SJCRH30 (cell line): Measurements from ENCODE around the gene ASTN2. TPM values are rescaled to one million over a fixed set of nuclear protein-coding genes. Genes with fewer than 3 reads are reported as not detected.

ENCODE experiments used
- DNase-seq, 2 experiments: peaks; one replicate each; pipeline ENCODE4 v3.0.0-alpha.2; 2015 to 2020
- H3K27ac ChIP-seq: fragments of 250-450 bp; sonication (Bioruptor Pico); 2 replicates; pipeline ENCODE4 v1.5.1; 2020; ENCODE audit warnings: mild to moderate bottlenecking, moderate library complexity
- H3K27me3 ChIP-seq: fragments of 250-450 bp; sonication (Bioruptor Pico); 2 replicates; pipeline ENCODE4 v1.5.1; 2020; ENCODE audit warnings: mild to moderate bottlenecking, moderate library complexity
- H3K36me3 ChIP-seq: fragments of 250-450 bp; sonication (Bioruptor Pico); 2 replicates; pipeline ENCODE4 v1.5.1; 2020; ENCODE audit warnings: mild to moderate bottlenecking, moderate library complexity
- H3K4me1 ChIP-seq: fragments of 250-450 bp; sonication (Bioruptor Pico); 2 replicates; pipeline ENCODE4 v1.5.1; 2020; ENCODE audit warnings: mild to moderate bottlenecking, moderate library complexity
- H3K4me3 ChIP-seq: fragments of 250-450 bp; sonication (Bioruptor Pico); 2 replicates; pipeline ENCODE4 v1.5.1; 2020; ENCODE audit warnings: mild to moderate bottlenecking, moderate library complexity
- H3K9me3 ChIP-seq: fragments of 250-450 bp; sonication (Bioruptor Pico); replicated peaks from 2 replicates; pipeline ENCODE4 v1.5.1; 2020; ENCODE audit warnings: mild to moderate bottlenecking, moderate library complexity
- total RNA-seq: library from RNA; depleted of rRNA; stranded (reverse); fragments of >200 nt; shearing (Covaris generic); gene quantifications from 2 replicates; pipeline ENCODE4 v1.2.3, GENCODE V29; 2014

ASTN2 gene
- total RNA-seq, 1 experiment from 2014 or later, result 19.8 TPM

GRCh38 chr9:117145081-117145480 lies 269.8 kb downstream of the ASTN2 start:
- H3K27ac ChIP-seq, result no peak overlapping the region
- H3K4me1 ChIP-seq, result no peaks in the 10 kb centered on the region
- no peaks in the 10 kb centered on the region for H3K9me3 ChIP-seq
- no peak overlapping the region for H3K4me3 ChIP-seq
- H3K36me3 ChIP-seq, result no peaks in the 10 kb centered on the region
- no peaks in the 10 kb centered on the region for H3K27me3 ChIP-seq
- DNase-seq, result no peak

- Histone ChIP-seq H3K27ac (no peak overlapping the region), H3K4me3 (no peak overlapping the region), H3K36me3 (no peaks in the 10 kb centered on the region), H3K27me3 (no peaks in the 10 kb centered on the region), H3K4me1 (no peaks in the 10 kb centered on the region), H3K9me3 (no peaks in the 10 kb centered on the region)
- no peak for DNase-seq
These were observed 276.6 kb downstream of the ASTN2 start for GRCh38 chr9:117138231-117138630.

DNA sequence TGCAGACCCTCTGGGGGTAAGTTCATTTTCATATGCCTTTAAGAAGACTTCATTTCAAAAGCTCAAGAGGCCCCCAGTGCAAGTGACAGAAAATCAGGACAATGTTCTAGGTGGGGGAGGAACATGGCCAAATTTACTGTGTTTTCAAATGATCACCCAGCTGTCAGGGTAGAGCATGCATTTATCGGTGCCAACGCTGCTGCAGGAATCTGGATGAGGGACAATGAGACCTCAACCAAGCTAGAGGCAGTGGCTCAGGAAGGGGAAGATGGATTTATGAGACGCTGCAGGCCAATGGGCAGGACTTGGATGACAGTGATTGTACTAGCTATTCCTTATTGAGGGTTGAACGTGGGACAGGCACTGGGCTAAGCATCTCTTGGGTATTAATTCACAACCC lies 278.4 kb downstream of the ASTN2 start:
- Histone ChIP-seq H3K4me1 (no peaks in the 10 kb centered on the region), H3K9me3 (no peaks in the 10 kb centered on the region), H3K27ac (no peak overlapping the region), H3K27me3 (no peaks in the 10 kb centered on the region), H3K4me3 (no peak overlapping the region), H3K36me3 (no peaks in the 10 kb centered on the region)
- DNase-seq, result no peak

- Histone ChIP-seq H3K36me3 (no peaks in the 10 kb centered on the region), H3K4me3 (no peak overlapping the region), H3K9me3 (no peaks in the 10 kb centered on the region), H3K27me3 (no peaks in the 10 kb centered on the region), H3K27ac (no peak overlapping the region), H3K4me1 (no peaks in the 10 kb centered on the region)
- DNase-seq, result no peak
These were observed 279.3 kb downstream of the ASTN2 start for GRCh38 chr9:117135501-117136098.

DNA sequence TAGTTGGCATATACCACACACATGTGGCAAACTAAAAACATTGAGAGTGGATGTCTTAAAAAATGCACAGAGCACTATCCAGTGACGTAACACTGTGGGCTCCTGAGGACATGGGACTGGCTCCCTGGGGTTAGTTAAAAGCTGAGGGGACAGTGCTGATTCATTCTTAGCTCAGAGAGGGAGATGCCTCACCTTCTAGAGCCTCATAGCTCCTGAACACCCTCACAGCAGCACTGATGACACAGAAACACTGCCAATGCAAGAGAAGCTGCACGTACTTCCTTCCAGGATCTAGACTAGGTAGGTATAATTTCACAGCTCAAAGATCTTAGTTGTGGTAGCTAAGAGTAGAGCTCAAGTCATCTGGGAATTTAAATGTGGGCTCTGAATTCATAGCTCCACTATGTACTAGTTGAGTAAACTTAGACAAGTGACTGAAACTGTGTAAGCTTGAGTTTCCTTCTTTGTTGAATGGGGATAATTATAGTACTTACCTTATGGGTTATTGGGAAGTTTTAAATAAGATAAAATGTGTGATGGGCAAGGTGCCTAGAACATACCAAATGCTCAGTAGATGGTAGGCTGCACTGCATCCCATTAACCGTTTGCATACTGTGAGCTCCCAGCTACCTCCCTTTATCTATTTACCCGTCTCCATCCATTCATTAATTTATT lies 279.9 kb downstream of the ASTN2 start:
- Histone ChIP-seq H3K9me3 (no peaks in the 10 kb centered on the region), H3K36me3 (no peaks in the 10 kb centered on the region), H3K27ac (no peak overlapping the region), H3K27me3 (no peaks in the 10 kb centered on the region), H3K4me3 (no peak overlapping the region), H3K4me1 (no peaks in the 10 kb centered on the region)
- no peak for DNase-seq

DNA sequence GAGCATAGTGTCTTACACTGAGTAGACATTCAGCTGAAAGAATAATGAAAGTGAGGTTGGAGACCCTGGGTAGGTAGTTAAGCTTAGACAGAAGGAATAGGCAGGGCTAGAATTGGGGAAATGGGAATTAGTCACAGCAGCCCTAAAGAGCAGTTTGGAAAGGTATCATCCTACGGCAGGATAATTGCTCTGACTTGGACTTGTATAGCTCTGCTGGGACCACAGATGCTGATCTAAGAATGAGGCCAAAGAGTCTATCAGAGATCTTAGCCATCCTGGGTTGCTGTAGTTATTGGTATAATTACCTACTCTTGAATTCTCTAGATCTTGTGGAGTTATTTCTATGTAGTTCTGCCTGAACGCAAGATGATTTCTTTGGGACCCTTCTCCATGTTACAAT lies 288.0 kb downstream of the ASTN2 start:
- no peak overlapping the region for H3K27ac ChIP-seq

GRCh38 chr9:117125531-117125930 lies 289.3 kb downstream of the ASTN2 start:
- H3K27ac ChIP-seq, result no peak overlapping the region
- peaks cover 11% of the 10 kb centered on the region; the same call in 1 of the 2 replicates for H3K4me1 ChIP-seq
- no peaks in the 10 kb centered on the region for H3K36me3 ChIP-seq
- no peaks in the 10 kb centered on the region for H3K27me3 ChIP-seq
- no peaks in the 10 kb centered on the region for H3K9me3 ChIP-seq
- DNase-seq, result no peak
- no peak overlapping the region for H3K4me3 ChIP-seq

More for the DNA sequence above, 288.0 kb downstream of the ASTN2 start:
- peaks cover 11% of the 10 kb centered on the region; the same call in 1 of the 2 replicates for H3K4me1 ChIP-seq
- no peaks in the 10 kb centered on the region for H3K36me3 ChIP-seq
- no peak for DNase-seq
- H3K9me3 ChIP-seq, result no peaks in the 10 kb centered on the region
- H3K27me3 ChIP-seq, result no peaks in the 10 kb centered on the region
- no peak overlapping the region for H3K4me3 ChIP-seq

DNA sequence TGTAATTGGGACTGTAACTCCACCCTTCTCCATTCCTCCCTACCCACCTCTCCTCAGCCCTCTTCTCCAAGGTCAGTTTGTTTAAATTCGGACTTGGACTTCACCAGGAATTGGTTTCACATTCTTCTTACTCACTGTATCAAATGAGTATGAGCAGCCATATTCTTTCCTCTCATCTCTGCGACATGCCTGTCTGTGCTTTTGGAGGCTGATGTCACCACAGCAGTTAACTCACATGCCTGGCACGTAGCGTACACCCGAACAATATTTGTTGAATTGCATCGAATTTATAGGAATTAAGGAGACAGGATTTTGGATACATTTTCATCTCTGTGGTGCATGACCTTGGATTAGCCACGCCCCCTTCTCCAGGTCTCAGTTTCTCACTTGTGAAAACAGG lies 291.1 kb downstream of the ASTN2 start:
- Histone ChIP-seq H3K27me3 (no peaks in the 10 kb centered on the region), H3K27ac (no peak overlapping the region), H3K4me3 (no peak overlapping the region), H3K9me3 (no peaks in the 10 kb centered on the region), H3K4me1 (peaks cover 13% of the 10 kb centered on the region; the same call in 1 of the 2 replicates), H3K36me3 (no peaks in the 10 kb centered on the region)
- no peak for DNase-seq

DNA sequence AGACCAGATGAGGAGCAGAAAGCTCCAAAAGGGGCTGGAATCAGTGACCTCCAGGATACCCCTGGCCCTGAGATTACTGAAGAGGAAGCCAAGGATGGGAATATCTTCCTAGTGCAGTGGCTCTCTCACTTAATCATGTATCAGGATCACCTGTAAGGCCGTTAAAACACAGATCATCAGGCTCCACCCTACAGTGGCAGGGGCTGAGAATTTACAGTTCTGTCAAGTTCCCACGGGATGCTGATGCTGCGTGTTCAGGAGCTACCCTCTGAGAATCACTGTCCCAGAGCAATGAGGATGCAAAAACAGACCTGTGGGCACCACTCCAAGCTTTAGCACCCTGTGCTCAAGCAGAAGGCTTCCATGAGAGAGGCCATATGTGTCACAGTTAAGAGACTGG lies 291.9 kb downstream of the ASTN2 start:
- H3K36me3 ChIP-seq, result no peaks in the 10 kb centered on the region
- H3K9me3 ChIP-seq, result no peaks in the 10 kb centered on the region
- no peak overlapping the region for H3K27ac ChIP-seq
- no peaks in the 10 kb centered on the region for H3K27me3 ChIP-seq
- H3K4me1 ChIP-seq, result peaks cover 15% of the 10 kb centered on the region; the same call in 1 of the 2 replicates
- no peak for DNase-seq
- no peak overlapping the region for H3K4me3 ChIP-seq

DNA sequence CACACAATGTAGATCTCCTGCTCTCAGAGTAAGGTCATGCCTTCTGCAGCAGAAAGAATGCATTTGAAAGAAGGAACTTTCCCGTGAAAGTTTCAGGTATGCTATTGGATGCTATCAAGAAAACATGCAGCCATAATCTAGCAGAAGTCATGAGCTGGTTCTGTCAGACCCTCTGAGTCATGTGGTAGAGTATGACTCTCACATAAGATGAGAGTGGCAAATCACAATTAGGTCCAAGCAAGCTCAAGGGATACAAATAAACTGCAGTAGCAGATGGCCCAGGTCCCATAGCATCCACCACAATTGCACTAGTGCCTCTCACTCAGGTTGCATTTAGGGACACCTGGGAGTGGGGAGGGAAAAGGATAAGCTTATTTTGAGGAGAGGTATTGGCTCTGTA lies 292.8 kb downstream of the ASTN2 start:
- Histone ChIP-seq H3K4me3 (no peak overlapping the region), H3K9me3 (no peaks in the 10 kb centered on the region), H3K4me1 (peaks cover 15% of the 10 kb centered on the region; the same call in 1 of the 2 replicates), H3K27me3 (no peaks in the 10 kb centered on the region), H3K27ac (no peak overlapping the region), H3K36me3 (no peaks in the 10 kb centered on the region)
- no peak for DNase-seq

DNA sequence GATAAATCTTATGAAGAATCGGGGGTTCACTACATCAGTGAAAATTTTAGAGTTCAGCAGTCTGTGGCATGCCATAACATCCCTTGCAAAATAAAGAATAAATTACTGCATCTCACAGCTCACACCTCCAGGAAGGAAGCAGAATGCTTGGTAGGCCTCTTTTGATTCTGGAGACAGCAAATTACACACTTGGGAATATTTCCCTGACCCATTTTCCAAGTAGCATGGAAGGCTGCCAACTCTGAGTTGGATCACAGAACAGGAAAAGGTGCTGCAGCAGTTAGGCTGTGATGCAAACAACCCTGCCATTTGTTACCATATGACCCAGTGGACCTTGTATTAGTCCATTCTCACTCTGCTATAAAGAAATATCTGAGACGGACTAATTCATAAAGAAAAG lies 293.5 kb downstream of the ASTN2 start:
- no peaks in the 10 kb centered on the region for H3K27me3 ChIP-seq
- H3K36me3 ChIP-seq, result no peaks in the 10 kb centered on the region
- no peak overlapping the region for H3K27ac ChIP-seq
- no peak overlapping the region for H3K4me3 ChIP-seq
- H3K4me1 ChIP-seq, result peaks cover 15% of the 10 kb centered on the region; the same call in 1 of the 2 replicates
- no peaks in the 10 kb centered on the region for H3K9me3 ChIP-seq
- no peak for DNase-seq

DNA sequence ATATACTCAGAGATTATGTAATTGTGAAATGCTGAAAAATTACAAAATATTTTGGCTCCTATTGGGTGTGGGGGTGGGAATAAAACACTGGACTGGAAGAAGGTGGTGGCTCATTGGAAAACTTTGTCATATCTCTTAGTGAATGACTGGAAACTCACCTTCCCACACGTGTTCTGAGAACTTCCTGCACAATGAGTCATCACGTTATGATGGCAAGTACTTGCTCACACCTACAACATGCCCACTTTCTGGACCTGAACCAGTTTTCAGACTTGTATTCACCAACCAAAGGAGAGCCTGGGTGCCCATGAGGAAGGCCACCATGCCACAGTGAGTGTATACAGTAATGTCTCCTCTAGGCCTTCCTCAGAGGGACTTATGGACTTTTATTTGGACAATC lies 294.8 kb downstream of the ASTN2 start:
- Histone ChIP-seq H3K36me3 (no peaks in the 10 kb centered on the region), H3K4me3 (no peak overlapping the region), H3K4me1 (peaks cover 9% of the 10 kb centered on the region; the same call in 1 of the 2 replicates), H3K27ac (no peak overlapping the region), H3K27me3 (no peaks in the 10 kb centered on the region), H3K9me3 (no peaks in the 10 kb centered on the region)
- DNase-seq, result no peak

- no peak for DNase-seq
- H3K4me3 ChIP-seq, result no peak overlapping the region
- peaks cover 4% of the 10 kb centered on the region for H3K4me1 ChIP-seq
- no peaks in the 10 kb centered on the region for H3K36me3 ChIP-seq
- H3K9me3 ChIP-seq, result no peaks in the 10 kb centered on the region
- H3K27me3 ChIP-seq, result no peaks in the 10 kb centered on the region
- H3K27ac ChIP-seq, result no peak overlapping the region
These were observed 298.8 kb downstream of the ASTN2 start for GRCh38 chr9:117116084-117116483.

GRCh38 chr9:117114768-117115167 lies 300.1 kb downstream of the ASTN2 start:
- no peak overlapping the region for H3K4me3 ChIP-seq
- no peaks in the 10 kb centered on the region for H3K36me3 ChIP-seq
- H3K27ac ChIP-seq, result no peak overlapping the region
- no peaks in the 10 kb centered on the region for H3K9me3 ChIP-seq
- H3K27me3 ChIP-seq, result no peaks in the 10 kb centered on the region
- H3K4me1 ChIP-seq, result peaks cover 13% of the 10 kb centered on the region
- no peak for DNase-seq

DNA sequence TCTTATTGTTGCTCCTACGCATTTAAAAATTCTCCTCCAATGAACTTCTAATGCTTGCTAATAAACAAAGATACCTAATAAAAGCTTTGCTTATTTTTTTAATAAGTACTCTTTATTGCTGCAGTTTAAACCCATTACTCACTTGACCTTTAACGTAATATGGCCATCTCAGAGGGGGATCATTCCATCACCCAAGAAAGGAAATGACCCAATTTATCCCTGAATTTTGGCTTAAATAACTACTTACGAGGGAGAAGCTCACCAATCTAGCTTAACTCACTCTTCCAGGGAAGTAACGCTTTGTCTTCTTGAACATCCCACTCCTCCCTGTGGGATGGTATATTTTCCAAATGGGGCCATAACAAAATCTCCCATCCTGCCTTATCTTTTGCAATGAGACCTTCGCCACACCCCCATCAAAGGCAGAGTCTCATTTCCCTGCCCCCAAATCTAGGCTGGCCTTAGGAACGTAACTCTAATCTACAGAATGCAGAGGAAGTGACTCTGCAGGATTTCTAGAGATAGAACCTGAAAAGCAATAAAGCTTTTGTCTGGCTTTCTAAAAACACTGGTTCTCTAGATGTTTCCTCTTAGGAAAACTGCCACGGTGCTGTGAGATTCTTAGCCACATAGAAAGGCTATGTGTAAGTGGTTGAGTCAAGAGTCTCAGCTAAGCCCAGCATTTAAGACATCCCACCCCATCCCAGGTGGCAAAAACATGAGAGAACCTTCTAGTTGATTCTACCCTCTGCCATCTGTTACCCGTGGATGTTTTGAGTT lies 310.0 kb downstream of the ASTN2 start:
- H3K36me3 ChIP-seq, result no peaks in the 10 kb centered on the region
- DNase-seq, result no peak
- no peaks in the 10 kb centered on the region for H3K9me3 ChIP-seq
- no peak overlapping the region for H3K27ac ChIP-seq
- no peak overlapping the region for H3K4me3 ChIP-seq
- peaks cover 12% of the 10 kb centered on the region for H3K4me1 ChIP-seq
- H3K27me3 ChIP-seq, result no peaks in the 10 kb centered on the region
